ENCODE data around the gene PRXL2A. TPM values are rescaled to one million over a fixed set of nuclear protein-coding genes. Genes with fewer than 3 reads are reported as not detected.

PRXL2A gene
- total and polyA plus RNA-seq, 10 of the 15 experiments (the other 5 are each of a cell fraction or from before 2014, with no cell fraction given): 2.8 to 15.6 (median 11.1) TPM

GRCh38 chr10:80458638-80459037 is 50.3 kb downstream of the PRXL2A start:
- Histone ChIP-seq H2AFZ (ENCODE audit: control insufficient read depth, low read depth, low read length) (no peak overlapping the region), H3K27ac (ENCODE audit: control insufficient read depth, insufficient read depth) (peak overlapping the region; percentile 45), H3K9me3 (replicated peaks; ENCODE audit: control insufficient read depth, insufficient read depth, low read length) (no peaks in the 10 kb centered on the region), H3K27me3 (replicated peaks in 1 of 2; ENCODE audit: control insufficient read depth in 2 of 2, insufficient read depth in 2 of 2, low read length in 1 of 2) (no peaks in the 10 kb centered on the region), H3K9ac (ENCODE audit: control insufficient read depth, insufficient read depth, low read length) (peak overlapping the region; percentile 33; the same call in 1 of the 2 replicates), H3K79me2 (ENCODE audit: control insufficient read depth, insufficient read depth, low read length) (peaks cover 85% of the 10 kb centered on the region), H4K20me1 (ENCODE audit: control insufficient read depth, insufficient read depth) (no peaks in the 10 kb centered on the region; the same call in 1 of the 2 replicates), H3K4me2 (ENCODE audit: control insufficient read depth, insufficient read depth) (peak overlapping the region; percentile 51), H3K4me3 (peak overlapping the region; percentile 92; the same call in 1 of the 2 replicates), H3K36me3 (ENCODE audit: control insufficient read depth in 2 of 2, insufficient read depth in 2 of 2, low read length in 1 of 2) (peaks cover 0 to 2% of the 10 kb centered on the region in 2 experiments; a peak in 1 of 4 replicates), H3K4me1 (ENCODE audit: control insufficient read depth, insufficient read depth, low read length) (peaks cover 72% of the 10 kb centered on the region)
- FAIRE-seq (no peak), DNase-seq (ENCODE audit: low read depth, low spot score) (no peak), ATAC-seq (no peak)
- ChIA-PET SMC1A (ENCODE audit: uncharacterized antibody, unreplicated experiment) (interaction anchor here (1.2 to 36.0 kb wide), 5 partner anchors 9 to 47 kb away, joined by 3 to 1038 read pairs (median 87); no protein-coding TSS in a partner anchor), POLR2A (interaction anchor here (0.6 to 9.6 kb wide), 4 partner anchors 11 to 78 kb away, joined by 3 to 190 read pairs (median 32); no protein-coding TSS in a partner anchor), CTCF (interaction anchor here (0.5 to 21.5 kb wide), 7 partner anchors 11 to 42 kb away, joined by 3 to 402 read pairs (median 7); no protein-coding TSS in a partner anchor), RAD21 (ENCODE audit: unreplicated experiment) (interaction anchor here (1.4 to 21.4 kb wide), 7 partner anchors 10 to 139 kb away, joined by 5 to 412 read pairs (median 30); no protein-coding TSS in a partner anchor)
- TF ChIP-seq POLR2AphosphoS2 (IDR thresholded peaks at IDR 0.05; ENCODE audit: low read depth, low read length) (0 out of 2 replicates have a peak, but pooled peaks have one; percentile 16), WRNIP1 (IDR thresholded peaks at IDR 0.05; ENCODE audit: borderline replicate concordance, low read depth, low read length) (no peak), ZNF384 (IDR thresholded peaks at IDR 0.05; ENCODE audit: borderline replicate concordance, low read depth, low read length) (0 out of 2 replicates have a peak, but pooled peaks have one; percentile 6)
- in situ Hi-C loops (cut with MboI): no loop called here
- 64% methylated on average over 6 of the region's 6 CpGs for WGBS (ENCODE audit: insufficient coverage, insufficient replicate concordance, low lambda C conversion rate, missing lambda C conversion rate)
- no TSS peak for BruUV-seq (replicated peaks)
- intact Hi-C loops (cut with micrococcal nuclease; ENCODE audit: unreplicated experiment): loop anchor here (5.0 to 10.0 kb wide), 3 partner anchors 44 to 646 kb away; no protein-coding TSS in a partner anchor

All from GM12878 (cell line).